IPS-NIHi7 (cell line): ENCODE data around the gene TMEM221.
"Not testable (repeated sequence)": the region's sequence is repeated elsewhere in the genome, so short reads cannot be mapped to it uniquely, and the experiment has no call there.

Experiments used
- DNase-seq: peaks from one replicate; pipeline ENCODE4 v3.0.0; 2012; ENCODE audit warnings: mixed read lengths; ENCODE audit errors: extremely low spot score

The TMEM221 gene

DNA sequence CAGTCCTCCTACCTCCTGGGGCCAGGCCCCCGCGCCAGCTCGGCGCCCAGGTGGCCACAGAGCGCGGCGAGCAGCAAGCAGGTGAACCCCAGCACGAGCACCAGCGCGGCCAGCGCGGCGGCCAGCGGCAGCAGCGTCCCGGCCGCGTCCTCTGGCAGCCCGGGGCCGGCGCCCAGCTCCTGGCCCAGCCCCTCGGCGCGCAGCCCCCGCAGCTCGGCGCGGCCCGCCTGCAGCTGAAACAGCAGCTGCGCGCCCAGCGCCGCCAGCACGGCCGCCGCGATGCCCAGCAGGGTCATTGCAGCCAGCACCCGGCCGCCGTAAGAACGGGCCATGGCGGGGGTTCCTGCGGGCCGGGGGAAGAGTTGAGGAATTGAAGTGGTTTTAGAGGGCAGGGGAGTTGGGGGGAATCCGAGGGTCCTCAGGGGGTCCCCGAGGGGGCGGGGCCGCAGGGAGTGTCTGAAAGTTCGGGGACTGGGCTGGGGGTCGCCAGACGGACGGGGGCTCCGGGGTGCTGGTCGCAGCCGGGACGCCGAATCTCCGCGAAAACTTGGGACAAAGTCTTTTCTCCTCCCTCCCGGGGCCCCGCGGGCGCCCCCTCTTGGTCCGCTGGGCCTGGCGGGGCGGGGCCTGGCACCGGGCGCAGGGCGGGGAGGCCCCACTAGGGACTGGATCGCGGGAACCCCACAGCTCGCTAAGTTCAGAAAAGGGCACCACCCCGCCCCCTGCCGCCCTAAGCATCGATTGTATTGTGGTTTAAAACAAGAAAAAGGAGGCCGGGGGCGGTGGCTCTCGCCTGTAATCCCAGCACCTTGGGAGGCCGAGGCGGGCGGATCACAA, at the start of gene TMEM221:
TSS of gene TMEM221 (minus strand) at position 538 of the 837 bp plus-strand sequence. CDS start at position 332, 206 bp downstream.
- DNase-seq = peak; percentile 79

- no peak for DNase-seq
Measured at GRCh38 chr19:17497149-17497798, 48.8 kb upstream of the TMEM221 start.

DNA sequence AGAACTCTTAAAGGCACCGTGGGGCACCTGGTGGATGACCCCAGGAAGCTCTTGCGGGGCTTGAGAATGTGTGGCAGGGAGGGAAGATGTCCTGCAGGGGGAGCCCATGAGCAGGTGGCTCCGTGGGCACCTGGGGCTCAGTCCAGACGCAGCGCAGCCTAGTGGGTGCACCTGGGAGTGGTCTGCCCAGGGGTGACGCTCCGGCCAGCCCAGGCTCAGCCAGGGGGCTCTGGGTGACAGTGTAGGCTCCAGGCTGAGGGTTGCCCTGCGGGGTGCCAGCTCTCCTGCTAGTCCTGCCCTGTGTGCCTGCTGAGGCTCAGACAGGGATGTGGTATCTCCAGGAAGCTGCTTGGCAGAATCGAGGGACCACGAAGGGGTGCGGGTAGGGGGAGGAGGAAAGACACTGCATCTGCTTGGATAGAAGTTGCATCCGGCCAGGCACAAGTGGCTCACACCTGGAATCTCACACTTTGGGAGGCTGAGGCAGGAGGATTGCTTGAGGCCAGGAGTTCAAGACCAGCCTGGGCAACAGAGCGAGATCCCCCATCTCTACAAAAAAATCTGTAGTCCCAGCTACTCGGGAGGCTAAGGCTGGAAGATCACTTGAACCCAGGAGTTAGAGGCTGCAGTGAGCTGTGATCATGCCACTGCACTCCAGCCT, 48.0 kb upstream of the TMEM221 start:
- DNase-seq = peak; percentile 85

DNA sequence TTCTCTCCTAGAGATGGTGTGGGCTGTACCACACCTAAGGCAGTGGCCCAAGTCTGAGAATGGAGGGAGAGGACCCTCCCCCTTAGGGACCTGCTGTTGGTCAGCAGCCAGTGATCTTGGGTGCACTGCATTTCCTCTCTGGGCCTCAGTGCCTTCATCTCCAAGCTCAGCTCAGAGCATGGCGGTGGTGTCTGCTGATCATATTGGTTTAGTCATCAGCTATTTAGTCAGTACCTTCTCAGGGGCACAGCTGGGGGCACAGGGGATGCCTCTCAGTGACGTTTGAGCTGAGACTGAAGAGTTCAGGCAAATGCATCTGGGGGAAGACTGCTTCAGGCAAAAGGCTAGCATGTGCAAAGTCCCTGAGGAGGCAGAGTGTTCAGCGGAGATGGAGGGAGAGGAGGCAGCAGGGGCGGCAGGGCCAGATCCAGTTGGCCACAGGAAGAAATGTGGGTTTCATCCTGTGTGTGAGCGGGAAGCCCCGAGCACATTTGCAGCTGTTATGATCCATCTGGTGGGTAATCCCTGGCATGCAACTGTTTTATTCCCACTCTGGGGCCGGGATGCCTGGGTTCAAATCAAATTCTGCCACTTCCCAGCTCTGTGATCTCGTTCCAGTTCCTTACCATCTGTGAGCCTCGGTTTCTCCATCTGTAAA, 47.3 kb upstream of the TMEM221 start:
- DNase-seq = no peak

DNA sequence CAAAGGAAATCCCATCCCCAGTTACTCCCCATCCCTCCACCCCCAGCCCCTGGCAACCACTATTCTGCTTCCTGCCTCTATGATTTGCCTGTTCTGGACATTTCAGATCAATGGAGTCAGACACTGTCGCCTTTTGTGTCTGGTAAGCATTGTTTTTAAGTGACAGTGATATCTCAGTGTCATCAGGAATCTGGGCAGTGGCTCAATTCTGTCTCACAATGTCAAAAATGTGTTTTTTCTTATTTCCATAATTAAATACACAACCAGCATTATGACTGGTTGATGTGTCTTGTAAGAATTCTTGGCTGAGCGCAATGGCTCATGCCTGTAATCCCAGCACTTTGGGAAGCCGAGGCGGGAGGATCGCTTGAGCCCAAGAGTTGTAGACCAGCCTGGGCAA, 42.8 kb upstream of the TMEM221 start:
- no peak for DNase-seq

GRCh38 chr19:17490411-17490810, 41.9 kb upstream of the TMEM221 start:
- no peak for DNase-seq

- DNase-seq = no peak
Measured at GRCh38 chr19:17489392-17490030, 41.0 kb upstream of the TMEM221 start.

DNA sequence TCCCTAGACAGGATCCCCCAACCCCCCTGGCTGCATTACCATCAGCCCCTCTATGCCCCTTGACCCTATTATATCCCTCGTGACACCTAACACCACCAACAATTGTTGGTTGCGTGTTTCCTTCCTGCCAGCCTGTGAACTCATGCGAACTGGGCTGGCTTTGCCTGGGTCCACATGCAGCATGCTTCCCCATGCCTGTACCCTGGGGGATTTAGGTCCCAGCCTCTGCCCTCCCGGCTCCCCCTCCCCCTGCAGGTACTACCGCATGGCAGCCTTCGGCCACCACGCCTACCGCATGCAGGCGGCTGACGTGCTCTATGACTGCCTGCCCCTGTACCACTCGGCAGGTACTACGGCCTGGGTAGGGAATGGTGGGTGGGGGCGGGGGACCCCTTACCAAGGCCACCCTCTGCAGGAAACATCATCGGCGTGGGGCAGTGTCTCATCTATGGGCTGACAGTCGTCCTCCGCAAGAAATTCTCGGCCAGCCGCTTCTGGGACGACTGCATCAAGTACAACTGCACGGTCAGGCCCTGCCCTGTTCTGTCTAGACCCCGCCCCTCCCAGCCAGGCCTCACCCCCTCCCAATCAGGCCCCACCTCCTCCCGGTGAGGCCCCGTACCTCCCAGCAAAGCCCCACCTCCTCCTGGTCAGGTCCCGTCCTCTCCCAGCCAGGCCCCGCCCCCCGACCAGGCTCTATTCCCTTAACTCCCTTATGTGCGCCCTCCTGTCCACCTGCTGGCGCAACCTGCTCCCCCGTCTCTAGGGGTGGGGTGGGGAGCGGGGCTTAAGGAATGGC, 40.3 kb upstream of the TMEM221 start:
- DNase-seq = peak; percentile 93

- DNase-seq = peak; percentile 56
Measured at GRCh38 chr19:17487284-17488121, 39.0 kb upstream of the TMEM221 start.

GRCh38 chr19:17486545-17487240, 38.2 kb upstream of the TMEM221 start:
- no peak for DNase-seq

- DNase-seq = no peak
Measured at GRCh38 chr19:17484520-17485185, 36.2 kb upstream of the TMEM221 start.

DNA sequence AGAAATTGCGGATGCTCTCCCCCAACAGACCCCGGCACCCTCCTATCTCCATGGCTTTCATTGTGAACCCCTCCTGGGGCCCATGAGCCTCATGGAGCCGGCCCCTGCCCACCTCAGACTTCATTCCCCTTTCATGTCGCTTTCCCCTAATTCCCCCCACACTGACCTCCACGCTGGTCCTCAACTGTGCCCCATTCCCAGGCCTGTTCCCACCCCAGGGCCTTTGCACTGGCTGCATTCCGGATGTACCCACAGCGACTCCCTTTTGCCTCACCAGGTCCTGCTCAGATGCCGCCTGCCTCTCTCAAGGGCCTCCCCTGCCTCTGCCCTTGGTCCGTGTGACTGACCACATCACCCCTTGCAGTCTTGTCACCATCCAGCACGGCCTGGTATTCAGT, 35.1 kb upstream of the TMEM221 start:
- DNase-seq = no peak

DNA sequence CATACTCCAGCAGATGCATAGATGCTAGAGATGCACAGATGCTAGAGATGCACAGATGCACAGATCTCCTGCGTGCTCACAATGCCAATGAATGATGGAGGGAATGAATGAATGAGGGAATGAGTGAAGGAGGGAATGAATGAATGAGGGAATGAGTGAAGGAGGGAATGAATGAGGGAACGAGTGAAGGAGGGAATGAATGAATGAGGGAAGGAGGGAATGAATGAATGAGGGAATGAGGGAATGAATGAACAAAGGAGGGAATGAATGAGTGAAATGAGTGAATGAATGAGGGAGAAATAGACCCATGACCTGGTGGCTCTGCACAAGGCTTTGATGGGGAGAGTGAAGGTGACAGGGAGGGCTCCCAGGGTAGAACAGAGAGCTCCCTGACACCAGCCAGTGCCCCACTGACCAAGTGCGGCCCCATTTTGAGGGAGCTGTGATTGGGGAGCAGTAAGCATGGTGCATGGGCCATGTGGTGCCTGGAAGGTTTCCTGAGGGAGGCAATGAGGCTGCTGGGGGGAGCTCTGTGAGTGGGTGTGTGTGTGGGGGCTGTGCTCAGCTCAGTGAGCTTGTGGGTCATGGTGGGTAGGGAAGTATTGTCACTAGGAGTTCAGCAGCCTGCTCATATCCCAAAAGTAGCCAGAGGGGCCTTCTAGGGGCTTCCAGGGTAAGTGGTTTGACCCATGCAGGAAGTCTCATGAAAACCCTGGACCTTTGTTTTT, 34.6 kb upstream of the TMEM221 start:
- no peak for DNase-seq

GRCh38 chr19:17481986-17482385, 33.5 kb upstream of the TMEM221 start:
- no peak for DNase-seq

DNA sequence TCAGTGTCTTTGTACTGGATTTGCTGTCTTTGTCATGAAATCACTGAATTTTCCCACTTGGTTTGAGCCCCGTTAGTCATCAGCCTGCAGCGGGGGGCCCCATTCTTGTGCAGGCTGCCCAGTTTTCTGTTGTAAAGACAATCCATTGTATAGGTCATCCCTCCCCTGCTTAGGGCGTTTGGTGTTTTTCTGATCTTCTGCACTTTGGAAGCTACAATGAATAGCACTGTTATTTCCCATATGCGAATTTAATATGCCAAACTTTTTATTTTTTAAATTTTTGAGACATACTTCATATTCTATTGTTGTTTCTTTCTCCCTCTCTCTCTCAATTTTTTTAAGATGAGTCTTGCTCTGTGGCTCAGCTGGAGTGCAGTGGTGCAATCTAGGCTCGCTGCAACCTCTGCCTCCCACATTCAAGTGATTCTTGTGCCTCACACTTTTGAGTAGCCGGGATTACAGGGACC, 30.9 kb upstream of the TMEM221 start:
- DNase-seq = no peak

GRCh38 chr19:17475541-17476115, 27.2 kb upstream of the TMEM221 start:
- no peak for DNase-seq

- not testable (repeated sequence) for DNase-seq
Measured at GRCh38 chr19:17475011-17475540, 26.6 kb upstream of the TMEM221 start.
